NCI-H526 treated with DMSO at 0.1 percent for 48 hours (cell line): Measurements from ENCODE around the gene LY9.
A peak's percentile ranks its signal among the peaks of the same experiment; 100 is the strongest.

Source experiments
- DNase-seq: peaks from one replicate; lab custom pipeline; 2025; lab: John Stamatoyannopoulos, UW

LY9 gene

DNA sequence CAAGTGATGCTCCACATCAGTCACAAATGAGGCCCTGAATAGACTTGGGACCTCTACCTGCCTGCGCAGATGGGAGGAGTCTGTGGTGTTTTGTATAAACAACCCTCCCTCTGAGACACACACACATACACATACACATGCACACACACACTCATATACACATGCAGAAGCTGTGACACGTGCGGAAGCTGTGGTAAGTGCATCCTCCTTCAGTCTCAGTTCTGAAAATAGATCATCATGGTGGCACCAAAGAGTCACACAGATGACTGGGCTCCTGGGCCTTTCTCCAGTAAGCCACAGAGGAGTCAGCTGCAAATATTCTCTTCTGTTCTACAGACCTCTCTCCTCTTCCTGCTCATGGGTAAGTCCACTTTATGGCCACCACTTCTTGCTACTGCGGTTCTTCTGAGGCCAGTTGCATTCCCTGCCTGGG, at the start of gene LY9:
LY9 (plus strand) TSS at position 224 of the 433 bp plus-strand sequence; CDS start at position 238, 14 bp downstream.
- no peak for DNase-seq

DNA sequence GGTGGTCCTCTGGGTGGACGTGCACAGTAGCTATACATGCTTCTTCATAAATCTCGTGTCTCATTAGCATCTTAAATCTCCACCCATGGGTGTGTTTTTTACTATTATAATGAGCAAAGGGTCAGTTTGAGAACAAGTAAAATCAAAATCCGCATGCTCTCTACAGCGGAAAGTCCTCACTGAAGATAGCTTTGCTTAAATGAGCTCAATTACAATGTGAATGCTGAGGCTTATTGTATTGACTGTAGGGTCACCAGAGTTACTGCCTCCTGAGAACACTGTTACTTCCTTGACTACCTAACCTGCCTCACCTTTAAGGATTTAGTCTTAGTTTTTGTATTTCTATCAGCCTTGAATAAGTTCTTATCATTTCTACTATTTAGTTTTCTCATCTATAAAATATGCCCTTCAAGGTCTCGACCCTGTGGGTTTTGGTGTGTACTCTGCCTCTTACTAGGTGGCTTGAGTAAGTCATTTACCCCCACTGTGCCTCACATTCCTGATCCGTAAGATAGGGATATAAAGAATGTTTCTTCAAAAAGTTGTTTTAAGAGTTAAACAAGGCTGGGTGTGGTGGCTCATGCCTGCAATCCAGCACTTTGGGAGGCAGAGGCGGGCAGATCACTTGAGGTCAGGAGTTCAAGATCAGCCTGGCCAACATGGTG, 49.0 kb upstream of the LY9 start:
- no peak for DNase-seq

DNA sequence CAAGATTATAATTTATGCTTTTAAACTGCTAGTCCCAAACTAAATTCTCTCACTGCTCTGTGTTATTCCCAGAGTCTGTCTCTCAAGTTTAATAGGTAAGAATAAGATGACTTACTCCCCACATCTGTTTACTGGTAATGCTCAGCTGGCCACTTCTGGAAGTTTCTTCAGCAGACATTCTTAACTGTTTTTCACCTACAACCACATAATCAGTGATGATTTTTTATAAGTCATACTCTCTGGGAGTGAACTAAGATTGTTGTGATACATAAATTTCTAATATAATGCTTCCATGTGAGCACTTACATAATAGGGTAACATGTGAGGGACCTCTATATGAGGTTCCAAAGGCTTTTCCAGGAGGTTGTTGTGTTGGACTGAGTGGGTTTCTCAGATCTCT, 48.3 kb upstream of the LY9 start:
- DNase-seq: no peak

GRCh38 chr1:160748181-160748877, 47.6 kb upstream of the LY9 start:
- DNase-seq: no peak

GRCh38 chr1:160748878-160749269, 47.1 kb upstream of the LY9 start:
- DNase-seq: no peak

- DNase-seq: no peak
Observed at GRCh38 chr1:160750608-160751007, 45.4 kb upstream of the LY9 start.

GRCh38 chr1:160752406-160752805, 43.6 kb upstream of the LY9 start:
- no peak for DNase-seq

DNA sequence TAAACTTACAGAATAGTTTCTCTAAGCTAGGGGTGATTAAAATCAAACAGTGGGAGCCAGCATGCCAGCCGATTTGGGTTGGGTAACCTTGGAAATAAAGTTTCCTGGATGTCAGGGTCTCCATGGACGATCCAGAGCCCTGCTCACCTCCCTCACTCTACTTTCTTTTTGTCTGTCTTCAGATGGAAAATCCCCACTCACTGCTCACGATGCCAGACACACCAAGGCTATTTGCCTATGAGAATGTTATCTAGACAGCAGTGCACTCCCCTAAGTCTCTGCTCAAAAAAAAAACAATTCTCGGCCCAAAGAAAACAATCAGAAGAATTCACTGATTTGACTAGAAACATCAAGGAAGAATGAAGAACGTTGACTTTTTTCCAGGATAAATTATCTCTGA, 43.0 kb upstream of the LY9 start:
- no peak for DNase-seq

DNA sequence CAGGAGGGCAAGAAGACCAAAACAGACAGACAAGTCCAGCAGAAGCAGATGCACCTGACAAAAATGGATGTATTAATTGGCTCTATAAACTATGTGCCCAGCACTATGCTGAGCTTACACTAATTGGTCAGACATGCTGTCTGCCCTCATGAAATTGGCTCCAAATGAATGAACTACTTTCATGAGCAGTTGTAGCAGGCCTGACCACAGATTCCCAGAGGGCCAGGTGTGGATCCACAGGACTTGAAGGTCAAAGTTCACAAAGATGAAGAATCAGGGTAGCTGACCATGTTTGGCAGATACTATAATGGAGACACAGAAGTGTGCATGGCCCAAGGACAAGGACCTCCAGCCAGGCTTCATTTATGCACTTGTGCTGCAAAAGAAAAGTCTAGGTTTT, 42.4 kb upstream of the LY9 start:
- no peak for DNase-seq

GRCh38 chr1:160755461-160755860, 40.5 kb upstream of the LY9 start:
- no peak for DNase-seq

- DNase-seq: no peak
Observed at GRCh38 chr1:160755911-160756848, 39.8 kb upstream of the LY9 start.

DNA sequence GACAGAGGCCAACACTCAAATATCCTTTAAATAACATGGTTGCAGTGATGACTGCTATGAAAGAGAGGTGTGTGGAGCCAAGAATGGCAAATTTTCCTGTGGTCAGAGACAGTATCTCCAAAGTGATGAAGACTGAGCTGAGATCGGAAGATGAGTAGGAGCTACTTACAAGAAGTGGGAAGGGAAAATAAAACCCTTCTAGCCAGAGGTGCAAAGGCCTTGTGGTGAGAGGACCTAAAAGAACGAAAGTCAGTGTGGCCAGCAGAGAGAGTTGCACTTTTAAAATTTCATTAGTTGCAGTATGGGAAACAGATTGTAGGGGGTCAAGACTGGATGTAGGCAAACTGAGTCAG, 39.1 kb upstream of the LY9 start:
- no peak for DNase-seq

- no peak for DNase-seq
Observed at GRCh38 chr1:160758521-160758920, 37.5 kb upstream of the LY9 start.

GRCh38 chr1:160759740-160760139, 36.2 kb upstream of the LY9 start:
- no peak for DNase-seq

GRCh38 chr1:160761046-160761445, 34.9 kb upstream of the LY9 start:
- DNase-seq: no peak

DNA sequence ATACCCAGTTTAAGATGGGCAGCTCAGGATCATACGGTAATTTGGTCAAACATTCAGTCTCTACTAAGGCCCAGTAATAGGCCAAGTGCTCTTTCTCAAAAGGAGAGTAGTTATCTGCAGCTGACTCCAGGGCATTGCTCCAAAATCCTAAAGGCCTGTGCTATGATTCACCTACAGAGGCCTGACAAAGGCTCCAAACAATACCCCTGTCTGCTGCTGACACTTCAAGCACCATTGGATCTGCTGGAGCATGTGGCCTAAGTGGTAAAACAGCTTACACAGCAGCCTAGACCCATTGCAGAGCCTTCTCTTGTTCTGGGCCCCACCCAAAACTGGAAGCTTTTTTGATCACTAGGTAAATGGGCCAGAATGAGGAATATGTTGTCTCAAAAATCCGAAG, 34.1 kb upstream of the LY9 start:
- DNase-seq: no peak

DNA sequence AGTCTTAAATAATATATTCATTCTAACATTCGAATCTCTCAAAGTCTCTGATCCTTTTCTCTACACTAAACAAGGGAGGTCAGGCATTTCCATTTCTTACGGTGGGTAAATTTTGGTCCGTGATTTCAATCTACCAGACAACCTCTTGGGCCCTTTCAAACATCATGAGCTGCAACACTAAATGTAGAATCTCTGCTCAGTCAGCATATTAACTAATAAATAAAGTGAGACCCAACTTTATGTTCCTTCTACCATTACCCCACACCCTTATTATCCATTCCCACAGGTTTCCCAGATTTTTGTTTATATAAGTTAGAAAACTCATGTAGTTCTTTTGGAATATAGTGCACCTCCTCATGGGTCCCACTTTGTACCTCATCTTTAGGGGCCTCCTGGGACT, 32.0 kb upstream of the LY9 start:
- DNase-seq: no peak

- DNase-seq: no peak
Observed at GRCh38 chr1:160767395-160768294, 28.3 kb upstream of the LY9 start.

GRCh38 chr1:160768295-160768657, 27.7 kb upstream of the LY9 start:
- DNase-seq: peak; percentile 28

DNA sequence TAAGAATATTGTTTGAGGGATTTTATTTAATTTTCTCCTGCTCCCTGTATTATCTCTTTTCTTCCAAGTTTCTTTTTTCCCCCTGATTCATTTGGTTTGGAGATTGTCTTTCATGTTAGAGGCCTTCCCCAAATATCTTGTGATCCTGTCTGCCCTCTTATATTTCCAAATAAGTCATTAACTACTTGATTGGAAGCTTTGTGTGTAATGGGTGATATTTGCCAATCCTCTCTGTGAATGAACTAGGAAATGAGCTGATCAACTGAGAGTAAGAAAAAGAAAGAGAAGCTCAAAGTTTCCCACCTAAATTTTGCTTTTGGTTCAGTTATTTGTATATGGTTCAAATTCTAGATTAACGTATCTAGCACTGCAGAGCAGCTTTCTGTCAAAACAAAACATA, 23.6 kb upstream of the LY9 start:
- no peak for DNase-seq

- no peak for DNase-seq
Observed at GRCh38 chr1:160773093-160773492, 22.9 kb upstream of the LY9 start.
